K562 (cell line): ENCODE data around the gene SLC37A2. TPM values are rescaled to one million over a fixed set of nuclear protein-coding genes. Genes with fewer than 3 reads are reported as not detected.
A peak's percentile ranks its signal among the peaks of the same experiment; 100 is the strongest.

Experiments used
- ATF4 ChIP-seq: fragments of 450-650 bp; formaldehyde crosslinking; IDR thresholded peaks from 2 replicates; pipeline ENCODE4 v1.4.0; 2022; ENCODE audit warnings: mild to moderate bottlenecking, moderate library complexity
- DLX4 ChIP-seq: fragments of 250-450 bp; sonication (Bioruptor Pico); IDR thresholded peaks from 2 replicates; pipeline ENCODE4 v1.6.1; 2021; ENCODE audit warnings: mild to moderate bottlenecking
- FOXA1 ChIP-seq: fragments of 450-650 bp; IDR thresholded peaks from 2 replicates; pipeline ENCODE4 v1.6.1; 2016; ENCODE audit warnings: mild to moderate bottlenecking, borderline replicate concordance
- HMBOX1 ChIP-seq: sonication (generic); IDR thresholded peaks from 2 replicates; pipeline ENCODE4 v1.6.1; 2016
- MAFF ChIP-seq: IDR thresholded peaks from 2 replicates; pipeline ENCODE4 v1.6.1; 2012; ENCODE audit warnings: low read length, improper control_type of control experiment
- MED1 ChIP-seq: sonication (generic); formaldehyde crosslinking; IDR thresholded peaks from 2 replicates; pipeline ENCODE4 v1.8.1; 2023; ENCODE audit warnings: missing genetic modification reagents, borderline replicate concordance
- SMAD4 ChIP-seq: fragments of 250-450 bp; sonication (Bioruptor Pico); conservative IDR thresholded peaks from 2 replicates; pipeline ENCODE4 v1.8.0; 2021; ENCODE audit warnings: inconsistent platforms, mild to moderate bottlenecking, moderate library complexity
- THAP7 ChIP-seq: fragments of 250-450 bp; sonication (Bioruptor Pico); IDR thresholded peaks from 2 replicates; pipeline ENCODE4 v1.5.0; 2021
- ZBED1 ChIP-seq: IDR thresholded peaks from 2 replicates; pipeline ENCODE4 v1.6.1; 2014
- ZEB2 ChIP-seq: fragments of 450-650 bp; IDR thresholded peaks from 2 replicates; pipeline ENCODE4 v1.6.1; 2016
- ZFP1 ChIP-seq: fragments of 450-650 bp; formaldehyde crosslinking; IDR thresholded peaks from 2 replicates; pipeline ENCODE4 v1.4.0; 2020; ENCODE audit warnings: mild to moderate bottlenecking, mixed read lengths
- ZHX1 ChIP-seq: fragments of 150-350 bp; conservative IDR thresholded peaks from 2 replicates; pipeline ENCODE4 v1.6.1; 2014; ENCODE audit warnings: low read length
- ZNF121 ChIP-seq: sonication (generic); formaldehyde crosslinking; conservative IDR thresholded peaks from 2 replicates; pipeline ENCODE4 v1.8.0; 2022; ENCODE audit warnings: missing genetic modification reagents
- ZNF407 ChIP-seq: fragments of 450-650 bp; IDR thresholded peaks from 2 replicates; pipeline ENCODE4 v1.6.1; 2016; ENCODE audit warnings: low read depth
- ZNF699 ChIP-seq: fragments of 250-450 bp; sonication (Bioruptor Pico); IDR thresholded peaks from 2 replicates; pipeline ENCODE4 v1.8.0; 2021; ENCODE audit warnings: mild to moderate bottlenecking, moderate library complexity; ENCODE audit not compliant: insufficient replicate concordance
- polyA plus RNA-seq, 8 experiments: library from polyadenylated mRNA; depleted of rRNA in 4 of 8; stranded (reverse) in 5 of 8; unstranded in 3 of 8; fragments of >200 nt; fragmentation: Nextera tagmentation in 2 of 8; fragmentation: Illumina TruSeq in 1 of 8; extraction: Ambion mirVana in 2 of 8; extraction: Trizol in 1 of 8; gene quantifications; 2 replicates each; pipeline versions ENCODE4 v1.2.1 to v1.2.3, GENCODE V29; 2011 to 2014; ENCODE audit warnings: inconsistent platforms in 1 of 8, missing spikeins in 1 of 8
- total RNA-seq, 7 experiments: library from RNA; depleted of rRNA in 6 of 7; stranded (reverse); fragments of >200 nt in 6 of 7; fragmentation: Illumina TruSeq in 2 of 7; extraction: Trizol in 2 of 7; gene quantifications; 2 replicates each; pipeline versions ENCODE4 v1.2.1 to v1.2.3, GENCODE V29; 2011 to 2021; ENCODE audit warnings: low replicate concordance in 1 of 7

SLC37A2 gene
- total and polyA plus RNA-seq, 9 of the 15 experiments (the other 6 are each of a cell fraction or from before 2014, with no cell fraction given): 0.01 to 1.2 (median 0.52) TPM

- TF ChIP-seq ZHX1 (no peak), DLX4 (CRISPR knock-in tag) (no peak), ZEB2 (no peak), ZBED1 (no peak), ATF4 (CRISPR knock-in tag) (0 out of 2 replicates have a peak, but pooled peaks have one; percentile 40), ZNF407 (no peak), HMBOX1 (no peak), FOXA1 (no peak), MED1 (CRISPR knock-in tag) (no peak), ZNF121 (CRISPR knock-in tag) (no peak), MAFF (no peak), ZNF699 (CRISPR knock-in tag) (no peak), THAP7 (no peak), SMAD4 (peak; percentile 91), ZFP1 (CRISPR knock-in tag) (no peak)
Observed at GRCh38 chr11:125070699-125071254, 7.7 kb downstream of the SLC37A2 start (continued).
